A549 (cell line): ENCODE results near the gene GMPS. TPM values are rescaled to one million over a fixed set of nuclear protein-coding genes. Genes with fewer than 3 reads are reported as not detected.
A peak's percentile ranks its signal among the peaks of the same experiment; 100 is the strongest.

ENCODE experiments used
- ATAC-seq, 2 experiments: fragments of 200-7000 bp in 1 of 2; fragments of >200 bp in 1 of 2; cut with Nextera tagmentation in 1 of 2; cut with Tn5 transposase in 1 of 2; 3 replicates each; pipeline versions ENCODE4 v1.8.0 to v1.9.1; 2018 to 2020; ENCODE audit warnings: mild to moderate bottlenecking in 1 of 2, moderate library complexity in 1 of 2
- CTCF ChIA-PET: fragments of 300-600 bp; sonication (Branson Sonifier 250); formaldehyde crosslinking; extraction: SDS; loops from one replicate; lab custom pipeline; 2021; ENCODE audit warnings: antibody characterized with exemption, inconsistent platforms; lab: Yijun Ruan, JAX
- POLR2A ChIA-PET: fragments of 350-600 bp; formaldehyde crosslinking; extraction: SDS; loops from one replicate; lab custom pipeline; 2021; ENCODE audit warnings: antibody characterized with exemption, inconsistent platforms; lab: Yijun Ruan, JAX
- DNase-seq, 2 experiments: peaks; one replicate each; pipeline versions ENCODE4 v3.0.0 to v3.0.0-alpha.2; 2011 to 2016; ENCODE audit warnings: low read depth in 1 of 2, low spot score in 1 of 2
- FAIRE-seq: peaks from 2 replicates; lab custom pipeline; 2011; peaks lifted over from hg19 to GRCh38; lab: Jason Lieb, UNC
- H3K27ac ChIP-seq, 2 experiments: fragments of >200 bp; sonication (Bioruptor Twin); formaldehyde crosslinking; 3 replicates each; pipeline ENCODE4 v1.5.1; 2016 to 2017
- H3K4me1 ChIP-seq: fragments of >200 bp; sonication (Bioruptor Twin); formaldehyde crosslinking; 3 replicates; pipeline ENCODE4 v1.6.1; 2016
- H3K4me2 ChIP-seq: fragments of >200 bp; sonication (Bioruptor Twin); formaldehyde crosslinking; 3 replicates; pipeline ENCODE4 v1.6.1; 2016
- H3K4me3 ChIP-seq: fragments of >200 bp; sonication (Bioruptor Twin); formaldehyde crosslinking; 3 replicates; pipeline ENCODE4 v1.5.1; 2016
- H3K9me3 ChIP-seq: fragments of >200 bp; sonication (Bioruptor Twin); formaldehyde crosslinking; 3 replicates; pipeline ENCODE4 v1.6.1; 2016
- BHLHE40 ChIP-seq: IDR thresholded peaks from 2 replicates; pipeline ENCODE4 v1.6.1; 2012; ENCODE audit warnings: low read depth, low read length, inconsistent platforms
- CBX2 ChIP-seq: fragments of 200-600 bp; sonication (generic); IDR thresholded peaks from 2 replicates; pipeline ENCODE4 v1.6.1; 2016; ENCODE audit warnings: low read depth, mild to moderate bottlenecking, borderline replicate concordance
- CEBPB ChIP-seq, 2 experiments: fragments of >200 bp in 1 of 2; sonication (Bioruptor Twin) in 1 of 2; formaldehyde crosslinking in 1 of 2; IDR thresholded peaks; 2 replicates each; pipeline ENCODE4 v1.6.1; 2012 to 2016
- E2F6 ChIP-seq: IDR thresholded peaks from 2 replicates; pipeline ENCODE4 v1.6.1; 2012; ENCODE audit warnings: low read depth, borderline replicate concordance
- EHMT2 ChIP-seq: fragments of 200-600 bp; sonication (generic); IDR thresholded peaks from 2 replicates; pipeline ENCODE4 v1.6.1; 2016; ENCODE audit warnings: antibody characterized with exemption, low read depth, mild to moderate bottlenecking, moderate library complexity
- ESRRA ChIP-seq: fragments of 150-350 bp; IDR thresholded peaks from 2 replicates; pipeline ENCODE4 v1.6.1; 2014; ENCODE audit warnings: mild to moderate bottlenecking, low read length, borderline replicate concordance
- FOSB ChIP-seq: fragments of 250-450 bp; sonication (Bioruptor Pico); IDR thresholded peaks from 2 replicates; pipeline ENCODE4 v1.5.0; 2020; ENCODE audit warnings: mild to moderate bottlenecking, moderate library complexity
- FOSL2 ChIP-seq, 2 experiments: fragments of 450-650 bp in 1 of 2; fragments of >200 bp in 1 of 2; sonication (Bioruptor Twin) in 1 of 2; formaldehyde crosslinking; IDR thresholded peaks; 2 replicates each; pipeline versions ENCODE4 v1.5.0 to v1.6.1; 2016 to 2020; ENCODE audit warnings: mild to moderate bottlenecking in 1 of 2, moderate library complexity in 1 of 2
- HMGXB4 ChIP-seq: fragments of 250-450 bp; sonication (Bioruptor Pico); IDR thresholded peaks from 2 replicates; pipeline ENCODE4 v1.5.0; 2021; ENCODE audit warnings: mild to moderate bottlenecking, moderate library complexity, borderline replicate concordance
- HOXA7 ChIP-seq: fragments of 250-450 bp; sonication (Bioruptor Pico); IDR thresholded peaks from 2 replicates; pipeline ENCODE4 v1.5.0; 2020; ENCODE audit warnings: mild to moderate bottlenecking, moderate library complexity
- HOXB5 ChIP-seq: fragments of 250-450 bp; sonication (Bioruptor Pico); IDR thresholded peaks from 2 replicates; pipeline ENCODE4 v1.5.0; 2020; ENCODE audit warnings: mild to moderate bottlenecking, moderate library complexity
- KDM1A ChIP-seq: fragments of 200-600 bp; sonication (generic); IDR thresholded peaks from 2 replicates; pipeline ENCODE4 v1.6.1; 2016; ENCODE audit warnings: low read depth, mild to moderate bottlenecking
- MAZ ChIP-seq: fragments of 150-350 bp; IDR thresholded peaks from 2 replicates; pipeline ENCODE4 v1.6.1; 2014; ENCODE audit warnings: antibody characterized with exemption, low read depth, low read length, borderline replicate concordance
- MYC ChIP-seq: IDR thresholded peaks from 2 replicates; pipeline ENCODE4 v1.6.1; 2012; ENCODE audit warnings: mild to moderate bottlenecking, inconsistent platforms, low read length, improper control_type of control experiment, borderline replicate concordance
- NR3C1 ChIP-seq: fragments of >200 bp; sonication (Bioruptor Twin); formaldehyde crosslinking; IDR thresholded peaks from 3 replicates; pipeline ENCODE4 v1.6.1; 2017
- PBX3 ChIP-seq: IDR thresholded peaks from 2 replicates; pipeline ENCODE4 v1.6.1; 2012
- RAD21 ChIP-seq, 2 experiments: fragments of >200 bp in 1 of 2; sonication (Bioruptor Twin) in 1 of 2; formaldehyde crosslinking in 1 of 2; IDR thresholded peaks in 1 of 2; conservative IDR thresholded peaks in 1 of 2; 2 replicates in 1 of 2; 3 replicates in 1 of 2; pipeline ENCODE4 v1.6.1; 2012 to 2018; ENCODE audit warnings: inconsistent platforms in 1 of 2
- RFX5 ChIP-seq: fragments of 450-650 bp; IDR thresholded peaks from 2 replicates; pipeline ENCODE4 v1.7.1; 2014; ENCODE audit warnings: antibody characterized with exemption, mild to moderate bottlenecking, moderate library complexity
- SREBF2 ChIP-seq: fragments of 450-650 bp; IDR thresholded peaks from 2 replicates; pipeline ENCODE4 v1.6.1; 2014; ENCODE audit warnings: mild to moderate bottlenecking, moderate library complexity
- TP53 ChIP-seq: fragments of 250-450 bp; sonication (Bioruptor Pico); IDR thresholded peaks from 2 replicates; pipeline ENCODE4 v1.5.0; 2021; ENCODE audit warnings: mild to moderate bottlenecking, moderate library complexity
- ZC3H11A ChIP-seq: fragments of 450-650 bp; IDR thresholded peaks from 2 replicates; pipeline ENCODE4 v1.6.1; 2014; ENCODE audit warnings: antibody characterized with exemption, mild to moderate bottlenecking
- ZFP36 ChIP-seq: fragments of 450-650 bp; IDR thresholded peaks from 2 replicates; pipeline ENCODE4 v1.6.1; 2014; ENCODE audit warnings: borderline replicate concordance; ENCODE audit not compliant: partially characterized antibody
- ZNF302 ChIP-seq: fragments of 250-450 bp; sonication (Bioruptor Pico); IDR thresholded peaks from 2 replicates; pipeline ENCODE4 v1.9.0; 2021; ENCODE audit warnings: inconsistent platforms, mild to moderate bottlenecking, moderate library complexity
- WGBS: methylation state at CpG from one replicate; pipeline ENCODE4 v1.1.6; 2017; ENCODE audit errors: missing lambda C conversion rate; 5-methylcytosine and 5-hydroxymethylcytosine counted together
- polyA plus RNA-seq, 4 experiments: library from polyadenylated mRNA; depleted of rRNA in 3 of 4; stranded (reverse); fragments of >200 nt; fragmentation: RNase III in 1 of 4; extraction: RNeasy Plus Mini Kit Qiagen cat#74134 plus additional on column Dnase treatment in 1 of 4; gene quantifications; 2 replicates in 3 of 4; 3 replicates in 1 of 4; pipeline ENCODE4 v1.2.3, GENCODE V29; 2011 to 2017
- TF ChIP-seq, protein P1 (sequence below): fragments of 150-350 bp; IDR thresholded peaks from 2 replicates; pipeline ENCODE4 v1.6.1; 2014; ENCODE audit warnings: low read depth, mild to moderate bottlenecking, low read length

GMPS gene
- polyA plus RNA-seq, 2 of the 4 experiments (the other 2 are of a cell fraction) = 74.4 to 114 TPM

DNA sequence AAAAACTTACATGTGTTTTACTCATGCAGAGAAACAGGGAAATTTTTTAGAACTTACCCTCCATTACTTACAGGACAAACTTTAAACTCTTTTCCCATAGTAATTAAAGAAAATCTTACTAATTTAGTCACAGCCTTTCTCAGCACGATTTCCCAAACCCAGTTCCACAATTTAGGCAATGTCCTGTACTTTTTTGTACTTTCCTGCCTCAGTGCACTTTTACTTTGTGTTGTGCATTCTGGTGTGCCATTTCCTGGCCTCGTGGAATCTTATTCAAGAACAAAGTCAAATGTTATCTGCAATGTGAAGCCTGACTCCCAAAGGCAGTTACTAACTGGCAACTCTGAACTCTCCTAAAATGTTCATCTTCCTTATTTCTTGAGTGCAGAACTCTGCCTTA is 18.1 kb upstream of the GMPS start:
- TF ChIP-seq SREBF2 (no peak), ZNF302 (CRISPR knock-in tag) (no peak), ZFP36 (no peak), KDM1A (no peak), HOXA7 (CRISPR knock-in tag) (no peak), TP53 (no peak), FOSB (CRISPR knock-in tag) (no peak), HMGXB4 (CRISPR knock-in tag) (no peak), RAD21 (conservative IDR thresholded peaks at IDR 0.05 in 1 of 2, IDR thresholded peaks at IDR 0.05 in 1 of 2) (no peak), MAZ (no peak), ESRRA (no peak)
- WGBS = 6% methylated on average over 2 of the region's 2 CpGs
- Histone ChIP-seq H3K4me1 (peaks cover 16% of the 10 kb centered on the region), H3K4me2 (peak overlapping the region; percentile 94), H3K9me3 (no peaks in the 10 kb centered on the region), H3K4me3 (peak overlapping the region; percentile 71), H3K27ac (peak overlapping the region in 1 of 2 experiments; percentile 94; a peak in 1 of 6 replicates)
- ChIA-PET CTCF (interaction anchor here (1.5 to 7.1 kb wide), 2 partner anchors 13 to 47 kb away, joined by 7 to 40 read pairs; partner anchors contain the start of gene C3orf33), POLR2A (interaction anchor here (2.3 to 2.5 kb wide), 2 partner anchors 18 to 46 kb away, joined by 16 to 19 read pairs; partner anchors contain the start of genes C3orf33 and GMPS)
- ATAC-seq (no peak), DNase-seq (no peak), FAIRE-seq (no peak)

- Histone ChIP-seq H3K27ac (peak overlapping the region; percentile 85 to 94), H3K4me1 (peaks cover 16% of the 10 kb centered on the region), H3K4me3 (peak overlapping the region; percentile 71), H3K9me3 (no peaks in the 10 kb centered on the region), H3K4me2 (peak overlapping the region; percentile 94)
- ChIA-PET POLR2A (interaction anchor here (0.6 to 2.5 kb wide), 3 partner anchors 12 to 47 kb away, joined by 3 to 19 read pairs (median 16); partner anchors contain the start of genes C3orf33 and GMPS), CTCF (interaction anchor here (1.5 to 7.1 kb wide), 2 partner anchors 14 to 48 kb away, joined by 7 to 40 read pairs; partner anchors contain the start of gene C3orf33)
- DNase-seq (peak; percentile 12 to 52), ATAC-seq (peak; percentile 27 to 44), FAIRE-seq (no peak)
- 2% methylated on average over 40 of the region's 45 CpGs for WGBS
- no peak for TF ChIP-seq KDM1A
- TF ChIP-seq ZC3H11A = no peak
These were observed 17.0 kb upstream of the GMPS start for GRCh38 chr3:155853214-155854140.

- WGBS = under 1% methylated on average over 28 of the region's 50 CpGs
- Histone ChIP-seq H3K9me3 (no peaks in the 10 kb centered on the region), H3K4me1 (peaks cover 16% of the 10 kb centered on the region), H3K27ac (peak within 1 kb of the TSS; percentile 92 to 94), H3K4me2 (peak within 1 kb of the TSS; percentile 94), H3K4me3 (peak within 1 kb of the TSS; percentile 71)
- POLR2A ChIA-PET = interaction anchor here (0.6 to 2.5 kb wide), 3 partner anchors 11 to 48 kb away, joined by 3 to 19 read pairs (median 16); partner anchors contain the start of genes C3orf33 and GMPS
- FAIRE-seq (peak; percentile 80), ATAC-seq (peak; percentile 98), DNase-seq (peak; percentile 100)
- CTCF ChIA-PET = interaction anchor here (7.1 kb wide), 1 partner anchor 49 kb away, joined by 40 read pairs; the partner anchor contains the start of gene C3orf33
- TF ChIP-seq EHMT2 (no peak), E2F6 (peak; percentile 89; the same call in 1 of the 2 replicates), NR3C1 (no peak), RFX5 (0 out of 2 replicates have a peak, but pooled peaks have one; percentile 66), KDM1A (no peak), PBX3 (peak; percentile 63), CBX2 (no peak), BHLHE40 (peak; percentile 46; the same call in 1 of the 2 replicates), HOXB5 (CRISPR knock-in tag) (0 out of 2 replicates have a peak, but pooled peaks have one; percentile 24), CEBPB (IDR thresholded peaks at IDR 0.05) (peak in 1 of 2 experiments; percentile 60; a peak in 2 of 4 replicates), MYC (peak; percentile 87), FOSL2 (IDR thresholded peaks at IDR 0.05) (no peak), FOSL2 (CRISPR knock-in tag; IDR thresholded peaks at IDR 0.05) (peak; percentile 69)
- TF ChIP-seq, protein P1, sequence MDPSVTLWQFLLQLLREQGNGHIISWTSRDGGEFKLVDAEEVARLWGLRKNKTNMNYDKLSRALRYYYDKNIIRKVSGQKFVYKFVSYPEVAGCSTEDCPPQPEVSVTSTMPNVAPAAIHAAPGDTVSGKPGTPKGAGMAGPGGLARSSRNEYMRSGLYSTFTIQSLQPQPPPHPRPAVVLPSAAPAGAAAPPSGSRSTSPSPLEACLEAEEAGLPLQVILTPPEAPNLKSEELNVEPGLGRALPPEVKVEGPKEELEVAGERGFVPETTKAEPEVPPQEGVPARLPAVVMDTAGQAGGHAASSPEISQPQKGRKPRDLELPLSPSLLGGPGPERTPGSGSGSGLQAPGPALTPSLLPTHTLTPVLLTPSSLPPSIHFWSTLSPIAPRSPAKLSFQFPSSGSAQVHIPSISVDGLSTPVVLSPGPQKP = no peak
These were observed 16.1 kb upstream of the GMPS start, which contains the start of gene SLC33A1 for GRCh38 chr3:155854141-155854940. Gene SLC33A1 (minus strand): TSS chr3:155854427. CDS start chr3:155853997, 430 bp downstream.
